SKM-1 (cell line): ENCODE measurements around the gene RPL27.

Experiments
- DNase-seq: peaks from one replicate; lab custom pipeline; 2025; ENCODE audit not compliant: unreplicated experiment; lab: John Stamatoyannopoulos, UW

RPL27 gene

GRCh38 chr17:43020789-43021740 is 22.8 kb downstream of the RPL27 start:
- DNase-seq: no peak

- peak; percentile 39 for DNase-seq
These were observed 23.7 kb downstream of the RPL27 start, which contains the start of gene VAT1 for GRCh38 chr17:43021741-43022512. Gene VAT1 (minus strand): TSS chr17:43022385. CDS start chr17:43022322, 63 bp downstream.

- DNase-seq: peak; percentile 77
These were observed 26.4 kb downstream of the RPL27 start, which contains the start of gene RND2 for GRCh38 chr17:43024407-43025289. Gene RND2 (plus strand): TSS chr17:43025231. CDS start chr17:43025348, 117 bp downstream.

GRCh38 chr17:43025290-43025657 is 27.1 kb downstream of the RPL27 start:
- DNase-seq: no peak

- no peak for DNase-seq
These were observed 27.7 kb downstream of the RPL27 start for GRCh38 chr17:43025766-43026537.

GRCh38 chr17:43026595-43026994 is 28.4 kb downstream of the RPL27 start:
- DNase-seq: no peak

- no peak for DNase-seq
These were observed 29.1 kb downstream of the RPL27 start for GRCh38 chr17:43027091-43028032.

- no peak for DNase-seq
These were observed 30.1 kb downstream of the RPL27 start for GRCh38 chr17:43028221-43028861.

- DNase-seq: no peak
These were observed 32.0 kb downstream of the RPL27 start for GRCh38 chr17:43030137-43030767.

- no peak for DNase-seq
These were observed 33.4 kb downstream of the RPL27 start for GRCh38 chr17:43031666-43032065.

GRCh38 chr17:43033948-43034881 is 36.0 kb downstream of the RPL27 start:
- no peak for DNase-seq

GRCh38 chr17:43034894-43035293 is 36.7 kb downstream of the RPL27 start:
- DNase-seq: no peak

GRCh38 chr17:43039646-43040045 is 41.4 kb downstream of the RPL27 start:
- DNase-seq: no peak

- no peak for DNase-seq
These were observed 42.4 kb downstream of the RPL27 start for GRCh38 chr17:43040655-43041054.

- no peak for DNase-seq
These were observed 43.9 kb downstream of the RPL27 start for GRCh38 chr17:43042025-43042628.

- no peak for DNase-seq
These were observed 45.1 kb downstream of the RPL27 start for GRCh38 chr17:43043307-43043706.
